OCI-LY3 (cell line): ENCODE results near the gene BFSP1.

Experiments
- H2AFZ ChIP-seq: fragments of 200-600, 300-600 bp; shearing (Covaris generic); 2 replicates; pipeline ENCODE4 v1.6.0; 2014; ENCODE audit warnings: antibody characterized with exemption, low read depth, low read length
- H3K27ac ChIP-seq: fragments of 200-600, 300-600 bp; sonication (generic); 2 replicates; pipeline ENCODE4 v1.5.1; 2014; ENCODE audit warnings: mild to moderate bottlenecking, low read length, moderate library complexity, mixed read lengths
- H3K27me3 ChIP-seq: fragments of 200-600, 300-600 bp; sonication (generic); 2 replicates; pipeline ENCODE4 v1.6.1; 2014; ENCODE audit warnings: low read depth, low read length, mixed read lengths
- H3K36me3 ChIP-seq: fragments of 200-600, 300-600 bp; sonication (generic); replicated peaks from 2 replicates; pipeline ENCODE3; 2014; ENCODE audit warnings: low read depth, low read length, mixed read lengths
- H3K4me1 ChIP-seq: fragments of 300-600, 200-600 bp; sonication (generic); 2 replicates; pipeline ENCODE4 v1.6.1; 2014; ENCODE audit warnings: low read length, mixed read lengths
- H3K4me2 ChIP-seq: fragments of 200-600, 300-600 bp; sonication (generic); 2 replicates; pipeline ENCODE4 v1.6.1; 2014; ENCODE audit warnings: low read length, mixed read lengths
- H3K4me3 ChIP-seq: fragments of 300-600, 200-600 bp; sonication (generic); 2 replicates; pipeline ENCODE4 v1.5.1; 2014; ENCODE audit warnings: antibody characterized with exemption, mild to moderate bottlenecking, low read length, moderate library complexity
- H3K79me2 ChIP-seq: fragments of 300-600, 200-600 bp; shearing (Covaris generic); 2 replicates; pipeline ENCODE4 v1.6.1; 2014; ENCODE audit warnings: mild to moderate bottlenecking, low read length, mixed read lengths
- H3K9ac ChIP-seq: fragments of 300-600, 200-600 bp; shearing (Covaris generic); 2 replicates; pipeline ENCODE4 v1.6.0; 2014; ENCODE audit warnings: mild to moderate bottlenecking, low read length, moderate library complexity
- H3K9me3 ChIP-seq: fragments of 200-600, 300-600 bp; shearing (Covaris generic); 2 replicates; pipeline ENCODE4 v1.6.1; 2014; ENCODE audit warnings: low read length, mixed read lengths; ENCODE audit not compliant: insufficient read depth
- H4K20me1 ChIP-seq: fragments of 200-600, 300-600 bp; sonication (generic); 2 replicates; pipeline ENCODE4 v1.6.1; 2016; ENCODE audit warnings: low read length, mixed read lengths; ENCODE audit not compliant: insufficient read depth
- EZH2phosphoT487 ChIP-seq: fragments of 200-600 bp; shearing (Covaris generic); IDR thresholded peaks from 2 replicates; pipeline ENCODE4 v1.6.1; 2018; ENCODE audit warnings: antibody characterized with exemption, mixed run types, low read depth
- TF ChIP-seq, protein P1 (sequence below): fragments of 200-600, 300-600 bp; sonication (generic); IDR thresholded peaks from 2 replicates; pipeline ENCODE4 v1.5.1; 2014; ENCODE audit warnings: antibody characterized with exemption, low read length, low read depth

Gene BFSP1

GRCh38 chr20:17445543-17445942 is 85.6 kb downstream of the BFSP1 start:
- H3K4me3 ChIP-seq, result no peak overlapping the region
- TF ChIP-seq, protein P1, sequence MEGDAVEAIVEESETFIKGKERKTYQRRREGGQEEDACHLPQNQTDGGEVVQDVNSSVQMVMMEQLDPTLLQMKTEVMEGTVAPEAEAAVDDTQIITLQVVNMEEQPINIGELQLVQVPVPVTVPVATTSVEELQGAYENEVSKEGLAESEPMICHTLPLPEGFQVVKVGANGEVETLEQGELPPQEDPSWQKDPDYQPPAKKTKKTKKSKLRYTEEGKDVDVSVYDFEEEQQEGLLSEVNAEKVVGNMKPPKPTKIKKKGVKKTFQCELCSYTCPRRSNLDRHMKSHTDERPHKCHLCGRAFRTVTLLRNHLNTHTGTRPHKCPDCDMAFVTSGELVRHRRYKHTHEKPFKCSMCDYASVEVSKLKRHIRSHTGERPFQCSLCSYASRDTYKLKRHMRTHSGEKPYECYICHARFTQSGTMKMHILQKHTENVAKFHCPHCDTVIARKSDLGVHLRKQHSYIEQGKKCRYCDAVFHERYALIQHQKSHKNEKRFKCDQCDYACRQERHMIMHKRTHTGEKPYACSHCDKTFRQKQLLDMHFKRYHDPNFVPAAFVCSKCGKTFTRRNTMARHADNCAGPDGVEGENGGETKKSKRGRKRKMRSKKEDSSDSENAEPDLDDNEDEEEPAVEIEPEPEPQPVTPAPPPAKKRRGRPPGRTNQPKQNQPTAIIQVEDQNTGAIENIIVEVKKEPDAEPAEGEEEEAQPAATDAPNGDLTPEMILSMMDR, result no peak
- no peak for TF ChIP-seq EZH2phosphoT487
- peaks cover 53% of the 10 kb centered on the region for H3K27me3 ChIP-seq
- no peak overlapping the region for H2AFZ ChIP-seq
- H3K9me3 ChIP-seq, result no peaks in the 10 kb centered on the region
- no peaks in the 10 kb centered on the region for H3K79me2 ChIP-seq
- H3K27ac ChIP-seq, result no peak overlapping the region
- no peaks in the 10 kb centered on the region for H3K36me3 ChIP-seq
- no peak overlapping the region for H3K9ac ChIP-seq
- H3K4me1 ChIP-seq, result no peaks in the 10 kb centered on the region
- H4K20me1 ChIP-seq, result no peaks in the 10 kb centered on the region
- H3K4me2 ChIP-seq, result no peak overlapping the region

DNA sequence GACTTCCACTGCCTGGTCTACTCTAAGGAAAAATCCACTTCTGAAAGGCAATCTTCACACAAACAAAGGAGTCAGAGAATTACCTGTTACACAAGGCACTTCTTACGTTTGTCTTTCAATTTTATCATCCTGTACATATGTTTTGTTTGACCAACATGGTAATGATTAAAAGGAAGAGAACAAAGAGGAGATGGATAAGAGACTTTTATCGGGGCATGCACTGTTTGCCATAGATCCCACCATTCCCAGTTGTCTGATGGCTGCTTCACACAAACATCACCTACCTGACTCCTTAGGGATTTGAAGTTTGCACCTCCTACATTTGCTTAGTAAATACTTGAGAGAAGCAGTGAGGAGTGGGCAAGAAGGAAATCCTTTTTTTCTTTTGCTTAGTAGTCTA is 87.1 kb downstream of the BFSP1 start:
- no peak overlapping the region for H3K4me2 ChIP-seq
- H3K27me3 ChIP-seq, result peaks cover 62% of the 10 kb centered on the region
- no peak for TF ChIP-seq EZH2phosphoT487
- TF ChIP-seq, protein P1, result no peak
- no peak overlapping the region for H3K9ac ChIP-seq
- no peaks in the 10 kb centered on the region for H3K79me2 ChIP-seq
- no peak overlapping the region for H3K27ac ChIP-seq
- H3K36me3 ChIP-seq, result no peaks in the 10 kb centered on the region
- no peaks in the 10 kb centered on the region for H3K9me3 ChIP-seq
- no peak overlapping the region for H2AFZ ChIP-seq
- H3K4me3 ChIP-seq, result no peak overlapping the region
- no peaks in the 10 kb centered on the region for H4K20me1 ChIP-seq
- H3K4me1 ChIP-seq, result no peaks in the 10 kb centered on the region
